Stromal cell of bone marrow (primary cell): ENCODE results near the gene CYP3A5.

Experiments
- DNase-seq: peaks from one replicate; pipeline ENCODE4 v3.0.0-alpha.2; 2012; ENCODE audit warnings: low read depth

The CYP3A5 gene

GRCh38 chr7:99615989-99616358 is 63.8 kb downstream of the CYP3A5 start:
- DNase-seq, result no peak

DNA sequence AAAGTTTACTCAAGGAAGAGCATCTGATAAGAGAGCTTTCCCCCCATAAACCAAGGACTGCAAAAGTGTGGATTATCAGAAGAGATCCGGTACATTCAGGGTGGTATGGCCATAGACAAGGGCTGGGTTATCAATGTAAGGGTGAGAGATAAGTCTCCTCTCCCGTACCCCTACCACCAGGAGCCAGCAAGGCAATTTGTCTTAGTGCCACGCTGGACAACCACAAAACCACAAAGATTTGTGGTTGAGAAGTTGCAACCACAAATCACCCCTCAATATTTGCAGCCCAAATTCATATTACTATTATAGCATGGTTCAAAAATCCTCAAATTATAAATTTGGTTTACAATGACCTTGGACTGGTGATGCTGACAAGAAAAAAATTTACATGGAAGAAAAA is 65.3 kb downstream of the CYP3A5 start:
- DNase-seq, result no peak

DNA sequence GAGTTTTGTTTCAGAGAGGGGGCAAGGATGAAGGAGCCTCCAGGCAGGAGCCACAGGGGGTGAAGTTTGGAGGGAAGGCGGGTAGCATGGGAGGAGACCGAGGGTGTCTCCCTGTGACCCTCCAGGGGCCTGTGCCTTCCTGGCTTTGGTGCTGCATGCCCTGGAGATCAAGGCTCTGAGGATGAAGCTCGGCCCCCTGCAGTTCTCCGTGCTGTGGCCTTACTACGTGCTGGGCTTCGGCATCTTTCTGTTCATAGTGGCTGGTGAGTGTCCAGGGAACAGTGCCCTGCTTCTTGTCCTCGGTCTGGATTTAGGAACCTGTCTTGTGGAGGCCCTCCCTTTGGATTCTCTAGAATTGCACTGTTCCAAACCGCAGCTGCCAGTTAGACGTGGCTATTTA is 72.2 kb downstream of the CYP3A5 start:
- no peak for DNase-seq

GRCh38 chr7:99606531-99606930 is 73.3 kb downstream of the CYP3A5 start:
- DNase-seq, result no peak

GRCh38 chr7:99605527-99605926 is 74.3 kb downstream of the CYP3A5 start:
- DNase-seq, result no peak

DNA sequence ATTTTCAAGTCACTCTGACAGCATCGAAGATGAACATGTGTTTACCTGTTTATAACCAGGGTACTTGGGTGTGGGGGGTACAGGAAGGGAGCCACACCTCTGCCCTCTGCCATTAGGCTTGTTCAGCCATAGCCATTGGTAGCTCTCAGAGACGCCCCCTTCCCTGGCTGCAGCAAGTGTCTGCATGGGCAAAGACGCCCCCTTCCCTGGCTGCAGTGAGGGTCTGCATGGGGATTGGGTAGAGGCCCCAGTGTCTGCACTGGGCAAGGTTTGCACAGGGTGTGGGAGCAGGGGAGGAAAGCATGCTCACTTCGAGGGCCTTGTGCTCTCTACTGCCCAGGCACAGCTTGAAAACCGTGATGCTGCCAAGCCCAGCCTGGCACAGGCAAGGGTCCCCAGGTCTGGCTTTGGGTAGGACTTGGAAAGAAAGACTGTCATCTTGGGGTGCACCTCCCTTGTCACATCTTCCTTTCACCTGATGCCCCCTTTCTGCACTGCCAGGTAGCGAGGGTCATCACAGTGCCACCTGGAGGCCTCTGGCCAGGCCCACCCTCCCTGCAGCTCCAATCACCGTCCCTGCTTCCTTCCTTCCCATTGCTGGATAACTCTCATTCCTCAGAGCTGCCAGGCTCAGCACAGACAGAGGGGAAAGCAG is 78.0 kb downstream of the CYP3A5 start:
- DNase-seq, result no peak

- no peak for DNase-seq
These were observed 80.0 kb downstream of the CYP3A5 start for GRCh38 chr7:99599836-99600235.
